Astrocyte (in vitro differentiated cells and primary cell): ENCODE measurements around the gene GREB1. TPM values are rescaled to one million over a fixed set of nuclear protein-coding genes. Genes with fewer than 3 reads are reported as not detected.

Source experiments
- DNase-seq: peaks from one replicate; pipeline ENCODE4 v3.0.0-alpha.2; 2010; ENCODE audit warnings: low read depth
- FAIRE-seq: peaks from 2 replicates; lab custom pipeline; 2011; peaks lifted over from hg19 to GRCh38; lab: Jason Lieb, UNC
- H2AFZ ChIP-seq: 2 replicates; pipeline ENCODE4 v1.6.0; 2012; ENCODE audit warnings: low read depth, low read length, inconsistent platforms
- H3K27ac ChIP-seq: 2 replicates; pipeline ENCODE4 v1.5.1; 2011; ENCODE audit warnings: low read depth, low read length, inconsistent platforms
- H3K27me3 ChIP-seq: 2 replicates; pipeline ENCODE4 v1.6.0; 2011; ENCODE audit warnings: low read length, inconsistent platforms; ENCODE audit not compliant: insufficient read depth
- H3K36me3 ChIP-seq: 2 replicates; pipeline ENCODE4 v1.5.1; 2011; ENCODE audit warnings: low read length, inconsistent platforms; ENCODE audit not compliant: insufficient read depth
- H3K4me1 ChIP-seq: 2 replicates; pipeline ENCODE4 v1.5.1; 2011; ENCODE audit warnings: low read length, inconsistent platforms; ENCODE audit not compliant: insufficient read depth
- H3K4me2 ChIP-seq: 2 replicates; pipeline ENCODE4 v1.6.0; 2012; ENCODE audit warnings: low read length, inconsistent platforms
- H3K4me3 ChIP-seq: 2 replicates; pipeline ENCODE4 v1.5.1; 2011; ENCODE audit warnings: low read depth, mild to moderate bottlenecking, low read length, inconsistent platforms; ENCODE audit not compliant: insufficient read depth
- H3K79me2 ChIP-seq: 2 replicates; pipeline ENCODE4 v1.6.0; 2012; ENCODE audit warnings: mild to moderate bottlenecking, low read length, inconsistent platforms; ENCODE audit not compliant: insufficient read depth
- H3K9ac ChIP-seq: 2 replicates; pipeline ENCODE4 v1.6.0; 2012; ENCODE audit warnings: mild to moderate bottlenecking, low read length, inconsistent platforms
- H3K9me3 ChIP-seq: 2 replicates; pipeline ENCODE4 v1.5.1; 2012; ENCODE audit warnings: low read depth, mild to moderate bottlenecking, low read length, inconsistent platforms; ENCODE audit not compliant: insufficient read depth
- H4K20me1 ChIP-seq: 2 replicates; pipeline ENCODE4 v1.6.0; 2012; ENCODE audit warnings: low read length, inconsistent platforms; ENCODE audit not compliant: insufficient read depth
- H3K27ac Mint-ChIP-seq: one replicate; pipeline ENCODE4 v1.8.0; 2021; ENCODE audit warnings: mild to moderate bottlenecking, mixed read lengths; ENCODE audit not compliant: unreplicated experiment
- H3K27me3 Mint-ChIP-seq: one replicate; pipeline ENCODE4 v1.8.0; 2021; ENCODE audit warnings: low read depth, mixed read lengths; ENCODE audit not compliant: unreplicated experiment
- H3K36me3 Mint-ChIP-seq: one replicate; pipeline ENCODE4 v1.8.0; 2021; ENCODE audit warnings: low read depth, mixed read lengths; ENCODE audit not compliant: unreplicated experiment
- H3K4me1 Mint-ChIP-seq: one replicate; pipeline ENCODE4 v1.8.0; 2021; ENCODE audit warnings: low read depth, mixed read lengths; ENCODE audit not compliant: unreplicated experiment
- H3K4me3 Mint-ChIP-seq: one replicate; pipeline ENCODE4 v1.8.0; 2021; ENCODE audit warnings: mild to moderate bottlenecking, moderate library complexity, mixed read lengths; ENCODE audit not compliant: unreplicated experiment
- H3K9me3 Mint-ChIP-seq: one replicate; pipeline ENCODE4 v1.8.0; 2021; ENCODE audit warnings: mild to moderate bottlenecking, mixed read lengths; ENCODE audit not compliant: unreplicated experiment
- EZH2 ChIP-seq: IDR thresholded peaks from 2 replicates; pipeline ENCODE4 v1.6.1; 2012; ENCODE audit warnings: mild to moderate bottlenecking, low read length, inconsistent platforms; ENCODE audit not compliant: insufficient read depth
- total RNA-seq: library from RNA; stranded (reverse); gene quantifications from 2 replicates; pipeline ENCODE4 v1.2.1, GENCODE V29; 2021
- TF ChIP-seq, protein P1 (sequence below): IDR thresholded peaks from 2 replicates; pipeline ENCODE4 v1.5.1; 2011; ENCODE audit warnings: low read depth, mild to moderate bottlenecking, inconsistent platforms, low read length, moderate library complexity; ENCODE audit not compliant: insufficient read depth

GREB1 gene
- total RNA-seq, 1 donor from 2014 or later, result 14.5 TPM

DNA sequence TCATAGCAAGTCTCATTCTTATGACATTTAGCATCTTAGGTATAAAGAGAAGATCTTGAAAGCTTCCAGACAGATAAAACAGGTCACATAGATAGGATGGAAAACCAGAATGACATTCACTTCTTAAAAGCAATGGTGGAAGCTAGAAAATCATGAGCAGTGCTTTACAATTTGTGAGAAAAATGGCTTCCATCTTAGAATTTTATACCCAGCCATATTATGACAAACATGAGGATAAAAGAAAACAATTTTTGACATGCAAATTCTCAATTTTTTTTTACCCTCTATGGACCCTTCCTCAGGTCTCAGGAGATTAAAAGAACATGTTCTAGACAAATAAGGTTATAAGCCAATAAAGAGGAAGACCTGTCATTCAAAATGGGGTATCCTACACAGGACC lies 129.0 kb downstream of the GREB1 start:
- Histone ChIP-seq H2AFZ (no peak overlapping the region), H3K79me2 (no peaks in the 10 kb centered on the region), H3K36me3 (no peaks in the 10 kb centered on the region), H3K4me1 (no peaks in the 10 kb centered on the region), H3K9ac (no peak overlapping the region), H3K4me3 (no peak overlapping the region), H4K20me1 (no peaks in the 10 kb centered on the region), H3K27ac (no peak overlapping the region), H3K9me3 (no peaks in the 10 kb centered on the region), H3K4me2 (no peak overlapping the region), H3K27me3 (peaks cover 28% of the 10 kb centered on the region)
- Mint-ChIP-seq H3K36me3 (no peaks in the 10 kb centered on the region), H3K27ac (no peak overlapping the region), H3K4me1 (no peaks in the 10 kb centered on the region), H3K27me3 (peaks cover 46% of the 10 kb centered on the region), H3K4me3 (no peak overlapping the region), H3K9me3 (peaks cover 10% of the 10 kb centered on the region)
- no peak for FAIRE-seq
- no peak for DNase-seq
- TF ChIP-seq, protein P1, sequence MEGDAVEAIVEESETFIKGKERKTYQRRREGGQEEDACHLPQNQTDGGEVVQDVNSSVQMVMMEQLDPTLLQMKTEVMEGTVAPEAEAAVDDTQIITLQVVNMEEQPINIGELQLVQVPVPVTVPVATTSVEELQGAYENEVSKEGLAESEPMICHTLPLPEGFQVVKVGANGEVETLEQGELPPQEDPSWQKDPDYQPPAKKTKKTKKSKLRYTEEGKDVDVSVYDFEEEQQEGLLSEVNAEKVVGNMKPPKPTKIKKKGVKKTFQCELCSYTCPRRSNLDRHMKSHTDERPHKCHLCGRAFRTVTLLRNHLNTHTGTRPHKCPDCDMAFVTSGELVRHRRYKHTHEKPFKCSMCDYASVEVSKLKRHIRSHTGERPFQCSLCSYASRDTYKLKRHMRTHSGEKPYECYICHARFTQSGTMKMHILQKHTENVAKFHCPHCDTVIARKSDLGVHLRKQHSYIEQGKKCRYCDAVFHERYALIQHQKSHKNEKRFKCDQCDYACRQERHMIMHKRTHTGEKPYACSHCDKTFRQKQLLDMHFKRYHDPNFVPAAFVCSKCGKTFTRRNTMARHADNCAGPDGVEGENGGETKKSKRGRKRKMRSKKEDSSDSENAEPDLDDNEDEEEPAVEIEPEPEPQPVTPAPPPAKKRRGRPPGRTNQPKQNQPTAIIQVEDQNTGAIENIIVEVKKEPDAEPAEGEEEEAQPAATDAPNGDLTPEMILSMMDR, result no peak
- TF ChIP-seq EZH2, result no peak

DNA sequence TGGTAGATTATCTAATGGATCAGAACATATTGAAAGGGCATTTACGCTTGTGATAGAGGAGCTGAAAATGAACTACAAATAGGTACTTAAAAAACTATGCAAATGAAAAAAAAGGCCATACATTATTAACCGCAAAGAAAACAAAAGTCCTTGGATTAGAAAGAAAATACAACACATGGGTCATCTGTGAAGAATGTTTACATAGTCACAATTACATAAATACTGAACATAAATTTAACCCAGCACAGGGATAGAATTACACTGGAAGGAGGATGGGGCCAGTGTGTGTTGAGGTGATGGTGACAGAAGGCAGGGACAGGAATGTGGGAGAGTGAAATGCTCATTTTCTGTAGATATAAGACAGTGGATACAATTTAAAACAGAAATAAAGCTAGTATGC lies 129.6 kb downstream of the GREB1 start:
- peaks cover 46% of the 10 kb centered on the region for H3K27me3 Mint-ChIP-seq
- Histone ChIP-seq H3K27me3 (peaks cover 28% of the 10 kb centered on the region), H3K79me2 (no peaks in the 10 kb centered on the region), H3K27ac (no peak overlapping the region), H3K4me3 (no peak overlapping the region), H2AFZ (no peak overlapping the region), H3K4me1 (no peaks in the 10 kb centered on the region), H3K9ac (no peak overlapping the region), H3K9me3 (no peaks in the 10 kb centered on the region), H3K36me3 (no peaks in the 10 kb centered on the region), H4K20me1 (no peaks in the 10 kb centered on the region), H3K4me2 (no peak overlapping the region)
- H3K4me1 Mint-ChIP-seq, result no peaks in the 10 kb centered on the region
- peaks cover 10% of the 10 kb centered on the region for H3K9me3 Mint-ChIP-seq
- TF ChIP-seq, protein P1, result no peak
- TF ChIP-seq EZH2, result no peak
- no peak for DNase-seq
- no peaks in the 10 kb centered on the region for H3K36me3 Mint-ChIP-seq
- H3K4me3 Mint-ChIP-seq, result no peak overlapping the region
- no peak overlapping the region for H3K27ac Mint-ChIP-seq
- no peak for FAIRE-seq

DNA sequence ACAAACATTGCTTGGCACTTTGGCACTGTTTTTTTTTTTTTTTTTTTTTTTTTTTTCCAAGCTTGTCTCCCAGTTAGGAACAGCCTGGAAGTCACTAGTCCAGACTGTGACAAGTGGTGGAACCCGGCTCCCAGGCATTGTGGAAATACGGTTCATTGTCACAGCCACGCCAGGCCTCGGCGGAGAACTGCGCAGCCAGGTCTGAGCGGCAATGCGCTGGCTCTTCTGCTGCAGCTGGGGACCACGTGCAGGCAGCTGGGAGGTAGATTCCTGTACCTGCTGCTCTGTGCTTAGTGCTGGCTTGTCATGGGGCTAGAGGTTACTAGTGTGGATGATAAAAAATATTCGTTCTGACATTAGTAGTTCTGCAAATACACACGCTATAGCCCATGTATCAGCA lies 131.2 kb downstream of the GREB1 start:
- TF ChIP-seq, protein P1, result no peak
- no peak for TF ChIP-seq EZH2
- Histone ChIP-seq H3K27ac (no peak overlapping the region), H3K9me3 (no peaks in the 10 kb centered on the region), H3K27me3 (peaks cover 24% of the 10 kb centered on the region), H4K20me1 (no peaks in the 10 kb centered on the region), H3K9ac (no peak overlapping the region), H3K4me3 (no peak overlapping the region), H3K4me1 (no peaks in the 10 kb centered on the region), H2AFZ (no peak overlapping the region), H3K79me2 (no peaks in the 10 kb centered on the region), H3K4me2 (no peak overlapping the region), H3K36me3 (no peaks in the 10 kb centered on the region)
- H3K27ac Mint-ChIP-seq, result no peak overlapping the region
- FAIRE-seq, result no peak
- H3K4me1 Mint-ChIP-seq, result no peaks in the 10 kb centered on the region
- no peak overlapping the region for H3K4me3 Mint-ChIP-seq
- peaks cover 2% of the 10 kb centered on the region for H3K36me3 Mint-ChIP-seq
- peaks cover 43% of the 10 kb centered on the region for H3K27me3 Mint-ChIP-seq
- H3K9me3 Mint-ChIP-seq, result peaks cover 10% of the 10 kb centered on the region
- DNase-seq, result no peak
